ENCODE results near the gene BST1.

Gene BST1, protein sequence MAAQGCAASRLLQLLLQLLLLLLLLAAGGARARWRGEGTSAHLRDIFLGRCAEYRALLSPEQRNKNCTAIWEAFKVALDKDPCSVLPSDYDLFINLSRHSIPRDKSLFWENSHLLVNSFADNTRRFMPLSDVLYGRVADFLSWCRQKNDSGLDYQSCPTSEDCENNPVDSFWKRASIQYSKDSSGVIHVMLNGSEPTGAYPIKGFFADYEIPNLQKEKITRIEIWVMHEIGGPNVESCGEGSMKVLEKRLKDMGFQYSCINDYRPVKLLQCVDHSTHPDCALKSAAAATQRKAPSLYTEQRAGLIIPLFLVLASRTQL

DNA sequence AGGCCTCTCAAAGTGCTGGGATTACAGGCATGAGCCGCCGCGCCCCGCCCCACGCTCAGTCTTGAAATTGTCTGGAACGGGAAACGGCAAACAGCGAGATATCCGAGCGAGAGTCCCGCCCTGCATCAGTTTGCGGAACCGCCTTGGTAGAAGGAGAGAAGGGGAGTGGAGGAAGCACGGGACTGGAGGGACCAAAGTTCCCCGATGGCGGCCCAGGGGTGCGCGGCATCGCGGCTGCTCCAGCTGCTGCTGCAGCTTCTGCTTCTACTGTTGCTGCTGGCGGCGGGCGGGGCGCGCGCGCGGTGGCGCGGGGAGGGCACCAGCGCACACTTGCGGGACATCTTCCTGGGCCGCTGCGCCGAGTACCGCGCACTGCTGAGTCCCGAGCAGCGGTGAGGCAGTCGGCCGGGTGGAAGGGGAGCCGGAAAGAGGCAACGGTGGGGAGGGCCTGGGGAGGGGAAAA lies at the start of gene BST1:
Gene BST1, plus strand, starts transcription at position 125 of the 463 bp plus-strand sequence. Its CDS starts 80 bp downstream, at position 205.
- peak; percentile 62 for DNase-seq (ENCODE audit: low read depth)

DNA sequence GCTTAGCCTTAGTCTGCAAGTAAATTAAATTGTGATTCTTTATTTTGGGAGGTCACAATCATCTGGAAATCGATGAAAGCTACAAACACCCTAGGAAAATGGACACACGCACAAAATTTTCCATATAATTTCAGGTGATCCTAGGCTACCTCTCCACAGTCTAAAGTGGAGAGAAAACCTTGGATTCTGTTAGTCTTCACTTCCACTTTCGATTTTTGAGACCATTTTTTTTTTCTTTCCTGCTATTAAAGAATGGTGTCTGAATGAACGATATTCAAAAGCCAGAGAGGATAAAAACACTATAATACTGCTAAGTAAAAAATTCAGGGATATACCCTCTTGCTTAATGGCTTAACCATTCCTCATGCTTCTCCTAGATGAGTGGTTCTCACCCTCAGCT lies 49.4 kb upstream of the BST1 start:
- no peak for DNase-seq (ENCODE audit: low read depth)

GRCh38 chr4:15653864-15654592 lies 48.8 kb upstream of the BST1 start:
- DNase-seq (ENCODE audit: low read depth), result peak; percentile 66

DNA sequence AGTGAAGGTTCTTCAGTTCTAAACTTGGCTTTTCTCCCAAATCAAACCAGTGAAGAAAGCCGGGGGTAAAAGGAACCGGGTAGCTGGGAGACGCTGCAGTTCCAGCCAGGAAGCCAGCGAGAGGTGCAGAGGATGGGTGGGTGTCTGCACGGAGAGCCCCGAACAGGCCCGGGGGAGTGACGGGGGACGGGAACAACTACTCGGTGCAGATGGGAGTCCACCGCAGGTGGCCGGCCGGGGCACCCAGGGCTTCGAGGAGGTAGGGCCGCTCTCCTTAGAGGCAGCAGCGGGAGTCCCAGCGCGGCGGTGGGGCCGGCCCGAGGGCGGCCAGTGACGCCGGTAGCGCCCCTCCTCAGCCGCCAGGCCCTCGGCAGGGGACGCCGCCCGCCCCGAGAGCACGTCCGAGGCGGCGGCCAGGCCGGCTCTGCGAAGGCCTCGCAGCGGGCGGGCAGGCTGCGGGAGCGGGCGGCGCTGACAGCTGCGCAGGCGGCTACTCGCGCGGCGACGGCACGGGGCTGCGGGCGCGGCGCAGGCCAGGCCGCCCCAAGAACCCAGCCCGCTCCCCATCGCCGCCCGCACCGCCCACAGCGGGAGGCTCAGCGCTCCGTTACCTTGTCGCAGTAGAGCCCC lies 48.2 kb upstream of the BST1 start:
- DNase-seq (ENCODE audit: low read depth), result no peak

- DNase-seq (ENCODE audit: low read depth), result peak; percentile 80
Measured at GRCh38 chr4:15655223-15656037, 47.4 kb upstream of the BST1 start, which contains the start of gene FBXL5. Gene FBXL5, minus strand, starts transcription at chr4:15655357. Its CDS starts 70 bp downstream, at chr4:15655287.

GRCh38 chr4:15656038-15656470 lies 46.8 kb upstream of the BST1 start:
- DNase-seq (ENCODE audit: low read depth), result peak; percentile 45

GRCh38 chr4:15657366-15657765 lies 45.5 kb upstream of the BST1 start:
- no peak for DNase-seq (ENCODE audit: low read depth)

GRCh38 chr4:15658136-15658770 lies 44.6 kb upstream of the BST1 start:
- DNase-seq (ENCODE audit: low read depth), result no peak

- no peak for DNase-seq (ENCODE audit: low read depth)
Measured at GRCh38 chr4:15658781-15659180, 44.1 kb upstream of the BST1 start.

- peak; percentile 84 for DNase-seq (ENCODE audit: low read depth)
Measured at GRCh38 chr4:15659768-15660570, 42.9 kb upstream of the BST1 start.

GRCh38 chr4:15665753-15666365 lies 37.0 kb upstream of the BST1 start:
- DNase-seq (ENCODE audit: low read depth), result peak; percentile 46

DNA sequence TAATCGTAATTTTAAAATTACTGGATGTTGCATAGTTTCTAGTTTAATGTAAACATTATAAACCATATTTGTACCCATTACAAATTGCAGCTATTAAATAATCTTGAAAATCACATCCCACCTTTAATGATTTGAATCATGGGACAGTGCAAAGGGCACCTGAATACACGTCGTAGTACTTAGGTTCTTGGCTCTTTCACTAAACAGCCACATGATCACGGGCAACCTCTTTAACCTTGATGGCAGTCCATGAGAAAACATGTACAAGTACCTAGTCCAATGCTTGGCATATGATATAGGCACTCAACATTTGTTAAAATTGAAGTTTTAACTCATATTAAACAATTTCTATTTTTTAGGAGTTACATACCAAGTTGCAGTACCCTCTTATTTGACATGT lies 35.9 kb upstream of the BST1 start:
- DNase-seq (ENCODE audit: low read depth), result no peak

GRCh38 chr4:15668566-15669435 lies 34.1 kb upstream of the BST1 start:
- no peak for DNase-seq (ENCODE audit: low read depth)

DNA sequence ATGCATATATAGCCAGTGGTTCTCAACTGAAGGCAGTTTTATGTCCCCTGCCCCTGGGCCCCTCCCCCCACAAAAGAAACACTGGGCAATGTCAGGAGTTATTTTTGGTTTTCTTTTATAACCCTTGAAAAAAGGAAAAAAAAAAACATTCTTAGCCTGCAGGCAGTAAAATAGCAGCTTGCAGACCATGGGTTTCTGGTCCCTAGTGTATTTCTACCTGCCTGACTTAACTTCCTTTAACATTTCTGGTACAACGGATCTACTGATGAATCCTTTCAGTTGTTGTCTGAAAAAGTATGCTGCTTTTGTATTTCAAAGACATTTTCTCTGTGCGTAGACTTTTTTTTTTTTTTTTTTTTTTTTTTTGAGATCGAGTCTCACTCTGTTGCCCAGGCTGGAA lies 32.3 kb upstream of the BST1 start:
- no peak for DNase-seq (ENCODE audit: low read depth)

DNA sequence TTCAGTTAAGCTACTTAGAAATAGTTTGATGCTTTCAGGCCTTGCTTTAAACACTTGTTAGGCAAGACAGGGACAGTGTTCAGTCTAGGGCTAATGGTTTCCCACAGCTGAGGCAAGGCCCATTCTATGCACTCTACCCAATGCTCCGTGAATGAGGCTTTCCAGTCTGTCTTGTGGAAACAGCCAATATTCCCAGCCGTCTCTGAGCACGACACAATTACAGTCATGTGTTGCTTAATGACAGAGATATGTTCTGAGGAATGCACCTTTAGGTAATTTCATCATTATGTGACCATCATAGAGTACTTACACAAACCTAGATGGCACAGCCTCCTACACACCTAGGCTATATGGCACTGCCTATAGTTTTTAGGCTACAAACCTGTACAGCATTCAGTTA lies 30.8 kb upstream of the BST1 start:
- no peak for DNase-seq (ENCODE audit: low read depth)

- DNase-seq (ENCODE audit: low read depth), result no peak
Measured at GRCh38 chr4:15673337-15673736, 29.5 kb upstream of the BST1 start.

- no peak for DNase-seq (ENCODE audit: low read depth)
Measured at GRCh38 chr4:15674046-15674445, 28.8 kb upstream of the BST1 start.

DNA sequence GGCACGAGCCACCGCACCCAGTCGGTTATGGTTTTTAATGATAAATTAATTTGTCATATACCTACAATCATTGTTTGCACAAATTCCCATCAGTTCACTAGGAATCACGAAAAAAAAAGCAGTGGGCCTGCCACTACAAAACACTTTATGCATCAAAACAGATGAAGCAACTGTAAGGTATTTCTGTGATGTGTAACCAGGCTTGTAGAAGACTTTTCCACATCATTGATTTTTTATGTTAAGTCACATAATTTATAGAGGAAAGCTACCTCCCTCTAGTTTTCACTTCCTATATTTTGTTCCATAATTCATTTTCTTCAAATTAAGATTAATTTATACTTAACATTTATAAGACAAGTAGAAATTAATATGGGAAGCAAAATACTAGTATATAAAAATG lies 27.9 kb upstream of the BST1 start:
- no peak for DNase-seq (ENCODE audit: low read depth)

GRCh38 chr4:15675356-15675755 lies 27.5 kb upstream of the BST1 start:
- no peak for DNase-seq (ENCODE audit: low read depth)
